ENCODE results near the gene KIF26B.
"Not testable (repeated sequence)": the region's sequence is repeated elsewhere in the genome, so short reads cannot be mapped to it uniquely, and the experiment has no call there.

Gene KIF26B

DNA sequence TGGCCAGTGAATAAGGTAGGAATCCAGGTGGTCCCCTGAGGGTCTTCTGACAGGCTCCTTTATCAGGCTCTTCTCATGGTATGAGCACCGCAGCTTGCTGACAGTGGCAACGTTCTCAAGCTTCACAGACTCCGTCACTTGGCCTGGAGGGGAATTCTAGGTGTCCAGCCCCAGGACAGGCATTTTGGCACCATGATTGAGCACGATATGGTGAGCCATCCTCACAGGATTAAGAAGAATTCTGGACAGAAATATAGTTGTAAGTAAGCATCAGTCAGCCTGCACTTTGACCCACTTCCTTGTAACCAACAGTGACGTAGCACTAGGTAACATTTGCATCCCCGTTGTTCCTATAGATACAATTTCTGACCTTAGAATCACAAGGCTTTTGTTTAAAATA, 30.5 kb upstream of the KIF26B start:
- H3K4me3 ChIP-seq (ENCODE audit: low read length) = no peak overlapping the region
- DNase-seq (ENCODE audit: low read depth) = no peak
- no peak for TF ChIP-seq CTCF (conservative IDR thresholded peaks at IDR 0.05; ENCODE audit: low read length)

DNA sequence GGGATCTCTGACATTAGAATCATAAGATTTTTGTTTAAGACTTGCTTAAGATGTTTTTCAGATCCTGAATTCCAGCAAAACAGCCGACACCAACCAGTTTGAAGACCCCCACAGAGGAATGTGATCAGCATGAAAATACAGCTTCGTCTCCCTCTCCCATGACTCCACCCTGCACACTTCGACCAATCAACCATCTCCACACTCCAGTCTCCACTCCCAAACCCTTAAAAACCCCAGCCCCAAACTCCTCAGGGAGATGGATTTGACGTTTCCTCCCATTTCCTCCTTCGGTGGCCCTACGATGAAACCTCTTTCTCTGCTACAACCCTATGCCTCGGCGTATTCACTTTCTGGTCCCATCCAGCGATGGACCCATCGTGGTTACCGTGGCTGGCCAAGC, 30.1 kb upstream of the KIF26B start:
- no peak for DNase-seq (ENCODE audit: low read depth)
- no peak for TF ChIP-seq CTCF (conservative IDR thresholded peaks at IDR 0.05; ENCODE audit: low read length)
- H3K4me3 ChIP-seq (ENCODE audit: low read length) = no peak overlapping the region

- no peak overlapping the region for H3K4me3 ChIP-seq (ENCODE audit: low read length)
- no peak for DNase-seq (ENCODE audit: low read depth)
- TF ChIP-seq CTCF (conservative IDR thresholded peaks at IDR 0.05; ENCODE audit: low read length) = no peak
These were observed 28.3 kb upstream of the KIF26B start for GRCh38 chr1:245126530-245126929.

GRCh38 chr1:245128381-245129101, 26.2 kb upstream of the KIF26B start:
- no peak for DNase-seq (ENCODE audit: low read depth)
- no peak overlapping the region for H3K4me3 ChIP-seq (ENCODE audit: low read length)
- no peak for TF ChIP-seq CTCF (conservative IDR thresholded peaks at IDR 0.05; ENCODE audit: low read length)

DNA sequence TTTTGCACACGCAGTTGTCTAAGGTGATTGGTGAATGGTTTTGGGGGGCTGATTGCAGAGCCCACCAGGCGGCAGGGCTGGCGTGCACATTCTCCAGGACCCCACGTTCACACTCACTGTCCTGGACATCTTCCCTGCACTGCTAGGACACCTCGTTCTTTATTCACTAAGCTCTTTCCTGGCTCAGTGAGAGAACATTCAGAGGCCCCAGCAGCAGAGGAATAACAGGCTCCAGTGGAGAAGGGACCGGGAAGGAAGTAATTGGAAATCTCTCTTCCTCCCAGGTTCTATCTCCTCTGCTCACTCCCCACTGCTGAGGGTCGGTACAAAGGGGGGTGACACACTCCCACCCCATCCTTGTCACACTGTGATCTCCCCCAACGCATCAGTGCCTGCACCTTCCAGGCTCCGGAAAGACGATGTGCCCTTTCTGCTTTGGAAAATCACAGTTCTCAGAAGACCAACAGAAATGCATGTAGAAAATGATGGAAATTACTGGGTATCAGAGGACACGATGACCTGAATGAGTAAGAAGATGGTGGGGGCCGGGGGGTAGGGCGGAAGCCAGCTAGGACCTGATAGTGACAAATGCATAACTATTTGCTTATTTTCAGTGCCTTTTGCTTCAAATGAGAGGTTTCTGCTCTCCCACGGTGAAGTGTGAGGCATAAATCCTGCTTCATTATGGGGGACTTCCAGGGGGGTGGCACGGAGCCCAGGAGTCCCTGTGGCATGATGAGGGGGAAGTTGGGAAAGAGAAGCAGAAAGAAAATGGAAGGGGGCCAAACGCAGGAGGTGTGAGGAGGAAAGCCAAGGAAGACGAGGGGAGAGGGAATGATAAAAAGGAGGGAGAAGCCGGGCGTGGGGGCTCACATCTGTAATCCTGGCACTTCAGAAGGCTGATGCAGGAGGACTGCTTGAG, 25.2 kb upstream of the KIF26B start:
- TF ChIP-seq CTCF (conservative IDR thresholded peaks at IDR 0.05; ENCODE audit: low read length) = no peak
- H3K4me3 ChIP-seq (ENCODE audit: low read length) = no peak overlapping the region
- peak; percentile 12 for DNase-seq (ENCODE audit: low read depth)

GRCh38 chr1:245130281-245131025, 24.3 kb upstream of the KIF26B start:
- not testable (repeated sequence) for H3K4me3 ChIP-seq (ENCODE audit: low read length); DNase-seq (ENCODE audit: low read depth)

GRCh38 chr1:245131026-245131393, 23.8 kb upstream of the KIF26B start:
- DNase-seq (ENCODE audit: low read depth) = no peak
- no peak for TF ChIP-seq CTCF (conservative IDR thresholded peaks at IDR 0.05; ENCODE audit: low read length)
- no peak overlapping the region for H3K4me3 ChIP-seq (ENCODE audit: low read length)

All from AG10803 (cell line).